PFSK-1 (cell line): ENCODE measurements around the gene TGM6.

Experiments used
- FOXP2 ChIP-seq: optimal IDR thresholded peaks from 2 replicates; pipeline ENCODE3; 2011; ENCODE audit warnings: borderline replicate concordance, control low read depth, inconsistent platforms; ENCODE audit not compliant: insufficient read depth; ENCODE audit errors: extremely low read length, extremely low read depth
- POLR2AphosphoS5 ChIP-seq: IDR thresholded peaks from 2 replicates; pipeline ENCODE4 v1.6.1; 2012; ENCODE audit warnings: low read depth, mild to moderate bottlenecking, control low read depth, low read length, moderate library complexity
- REST ChIP-seq, 2 experiments: IDR thresholded peaks; 2 replicates each; pipeline versions ENCODE4 v1.6.1 to v1.8.0; 2011 to 2012; ENCODE audit warnings: low read depth in 2 of 2, low read length in 2 of 2, control low read depth in 1 of 2, inconsistent platforms in 1 of 2, mild to moderate bottlenecking in 1 of 2, moderate library complexity in 1 of 2; ENCODE audit not compliant: insufficient read depth in 1 of 2
- SIN3A ChIP-seq: IDR thresholded peaks from 2 replicates; pipeline ENCODE4 v1.6.1; 2012; ENCODE audit warnings: mild to moderate bottlenecking, low read length, moderate library complexity, borderline replicate concordance; ENCODE audit not compliant: insufficient read depth
- TAF1 ChIP-seq: IDR thresholded peaks from 2 replicates; pipeline ENCODE4 v1.6.1; 2012; ENCODE audit warnings: low read length, control low read depth, borderline replicate concordance; ENCODE audit not compliant: insufficient read depth

Gene TGM6

GRCh38 chr20:2358006-2358405 is 22.7 kb upstream of the TGM6 start:
- TF ChIP-seq SIN3A (no peak), REST (IDR thresholded peaks at IDR 0.05; ENCODE audit: insufficient read depth in 1 of 2, low read depth in 2 of 2, low read length in 2 of 2) (no peak), POLR2AphosphoS5 (no peak), TAF1 (no peak), FOXP2 (no peak)

GRCh38 chr20:2361035-2361593 is 19.6 kb upstream of the TGM6 start:
- TF ChIP-seq FOXP2, result no peak
- TF ChIP-seq SIN3A, result no peak
- TF ChIP-seq REST (IDR thresholded peaks at IDR 0.05; ENCODE audit: insufficient read depth in 1 of 2, low read depth in 2 of 2, low read length in 2 of 2), result no peak
- no peak for TF ChIP-seq POLR2AphosphoS5
- TF ChIP-seq TAF1, result no peak

GRCh38 chr20:2363187-2363586 is 17.5 kb upstream of the TGM6 start:
- no peak for TF ChIP-seq REST (IDR thresholded peaks at IDR 0.05; ENCODE audit: insufficient read depth in 1 of 2, low read depth in 2 of 2, low read length in 2 of 2)
- no peak for TF ChIP-seq FOXP2
- no peak for TF ChIP-seq TAF1
- TF ChIP-seq SIN3A, result no peak
- TF ChIP-seq POLR2AphosphoS5, result no peak

GRCh38 chr20:2363587-2363986 is 17.1 kb upstream of the TGM6 start:
- TF ChIP-seq FOXP2, result no peak
- TF ChIP-seq SIN3A, result no peak
- TF ChIP-seq REST (IDR thresholded peaks at IDR 0.05; ENCODE audit: insufficient read depth in 1 of 2, low read depth in 2 of 2, low read length in 2 of 2), result no peak
- TF ChIP-seq POLR2AphosphoS5, result no peak
- no peak for TF ChIP-seq TAF1

- no peak for TF ChIP-seq SIN3A
- TF ChIP-seq POLR2AphosphoS5, result no peak
- TF ChIP-seq REST (IDR thresholded peaks at IDR 0.05; ENCODE audit: insufficient read depth in 1 of 2, low read depth in 2 of 2, low read length in 2 of 2), result no peak
These were observed 16.7 kb upstream of the TGM6 start for GRCh38 chr20:2364044-2364443.
